ENCODE results near the gene GAB1. TPM values are rescaled to one million over a fixed set of nuclear protein-coding genes. Genes with fewer than 3 reads are reported as not detected.

Gene GAB1
- total and polyA plus RNA-seq, 2 donors (not counting 1 experiment from before 2014, with no cell fraction given): 4.7 to 10.8 TPM

GRCh38 chr4:143455211-143455610 lies 118.5 kb downstream of the GAB1 start:
- 75% methylated on average over 2 of the region's 3 CpGs for WGBS (ENCODE audit: insufficient coverage)
- no peak overlapping the region for H3K4me3 ChIP-seq (ENCODE audit: control extremely low read depth in 1 of 5, extremely low read depth in 1 of 5, insufficient read depth in 1 of 5, low read depth in 2 of 5, low read length in 4 of 5)
- H3K4me2 ChIP-seq (replicated peaks; ENCODE audit: low read depth, low read length, poor library complexity, severe bottlenecking): no peak overlapping the region
- POLR2A ChIA-PET: no interaction called here
- no peaks in the 10 kb centered on the region for H3K4me1 ChIP-seq (ENCODE audit: control insufficient read depth in 2 of 2, insufficient read depth in 2 of 2, low read length in 2 of 2)
- H3K36me3 ChIP-seq (replicated peaks in 1 of 2; ENCODE audit: control extremely low read depth in 1 of 2, control insufficient read depth in 1 of 2, extremely low read depth in 1 of 2, insufficient read depth in 2 of 2, low read length in 1 of 2): peaks cover 0 to 7% of the 10 kb centered on the region in 2 experiments
- no peaks in the 10 kb centered on the region for H3K9me3 ChIP-seq (ENCODE audit: control extremely low read depth in 1 of 3, control insufficient read depth in 2 of 3, insufficient read depth in 1 of 3, low read length in 2 of 3)
- DNase-seq (no peak), ATAC-seq (ENCODE audit: low read depth) (no peak)
- no peaks in the 10 kb centered on the region for H3K27me3 ChIP-seq (replicated peaks in 1 of 4; ENCODE audit: control extremely low read depth in 1 of 4, control insufficient read depth in 3 of 4, insufficient read depth in 4 of 4, low read length in 3 of 4)
- TF ChIP-seq CTCF (IDR thresholded peaks at IDR 0.05): no peak
- no peak for TF ChIP-seq EZH2 (IDR thresholded peaks at IDR 0.05; ENCODE audit: borderline replicate concordance, insufficient read depth, low read depth, low read length, poor library complexity, severe bottlenecking)
- Mint-ChIP-seq H3K9me3 (ENCODE audit: insufficient read depth) (no peaks in the 10 kb centered on the region), H3K4me3 (no peak overlapping the region), H3K27me3 (peaks cover 5% of the 10 kb centered on the region), H3K27ac (no peak overlapping the region), H3K4me1 (no peaks in the 10 kb centered on the region)
- H2AFZ ChIP-seq (ENCODE audit: insufficient read depth, low read depth, low read length, poor library complexity, severe bottlenecking): no peak overlapping the region
- H3K9ac ChIP-seq (ENCODE audit: low read length): no peak overlapping the region
- CTCF ChIA-PET: no interaction called here
- H3K27ac ChIP-seq (ENCODE audit: low read length in 2 of 2): no peak overlapping the region
- H4K20me1 ChIP-seq (ENCODE audit: control insufficient read depth, insufficient read depth, low read length, poor library complexity, severe bottlenecking): no peaks in the 10 kb centered on the region
- intact Hi-C loops (cut with micrococcal nuclease): no loop called here
- no peaks in the 10 kb centered on the region for H3K79me2 ChIP-seq (ENCODE audit: control insufficient read depth, insufficient read depth, low read length)

- H3K27me3 ChIP-seq (replicated peaks in 1 of 4; ENCODE audit: control extremely low read depth in 1 of 4, control insufficient read depth in 3 of 4, insufficient read depth in 4 of 4, low read length in 3 of 4): no peaks in the 10 kb centered on the region
- ChIA-PET CTCF (no interaction called here), POLR2A (no interaction called here)
- TF ChIP-seq EZH2 (IDR thresholded peaks at IDR 0.05; ENCODE audit: borderline replicate concordance, insufficient read depth, low read depth, low read length, poor library complexity, severe bottlenecking): no peak
- no peak for TF ChIP-seq CTCF (IDR thresholded peaks at IDR 0.05)
- peaks cover 2 to 13% of the 10 kb centered on the region in 2 experiments for H3K36me3 ChIP-seq (replicated peaks in 1 of 2; ENCODE audit: control extremely low read depth in 1 of 2, control insufficient read depth in 1 of 2, extremely low read depth in 1 of 2, insufficient read depth in 2 of 2, low read length in 1 of 2)
- ATAC-seq (ENCODE audit: low read depth): no peak
- Mint-ChIP-seq H3K4me3 (no peak overlapping the region), H3K9me3 (ENCODE audit: insufficient read depth) (no peaks in the 10 kb centered on the region), H3K27me3 (no peaks in the 10 kb centered on the region), H3K27ac (no peak overlapping the region), H3K4me1 (no peaks in the 10 kb centered on the region)
- H3K9me3 ChIP-seq (ENCODE audit: control extremely low read depth in 1 of 3, control insufficient read depth in 2 of 3, insufficient read depth in 1 of 3, low read length in 2 of 3): no peaks in the 10 kb centered on the region
- no peak overlapping the region for H3K9ac ChIP-seq (ENCODE audit: low read length)
- H3K4me2 ChIP-seq (replicated peaks; ENCODE audit: low read depth, low read length, poor library complexity, severe bottlenecking): no peak overlapping the region
- H2AFZ ChIP-seq (ENCODE audit: insufficient read depth, low read depth, low read length, poor library complexity, severe bottlenecking): no peak overlapping the region
- DNase-seq: no peak
- H4K20me1 ChIP-seq (ENCODE audit: control insufficient read depth, insufficient read depth, low read length, poor library complexity, severe bottlenecking): no peaks in the 10 kb centered on the region
- H3K4me1 ChIP-seq (ENCODE audit: control insufficient read depth in 2 of 2, insufficient read depth in 2 of 2, low read length in 2 of 2): no peaks in the 10 kb centered on the region
- H3K4me3 ChIP-seq (ENCODE audit: control extremely low read depth in 1 of 5, extremely low read depth in 1 of 5, insufficient read depth in 1 of 5, low read depth in 2 of 5, low read length in 4 of 5): no peak overlapping the region
- no peaks in the 10 kb centered on the region for H3K79me2 ChIP-seq (ENCODE audit: control insufficient read depth, insufficient read depth, low read length)
- intact Hi-C loops (cut with micrococcal nuclease): no loop called here
- H3K27ac ChIP-seq (ENCODE audit: low read length in 2 of 2): no peak overlapping the region
Observed at GRCh38 chr4:143458966-143459365, 122.3 kb downstream of the GAB1 start.
